ENCODE measurements around the gene NT5C3B. TPM values are rescaled to one million over a fixed set of nuclear protein-coding genes. Genes with fewer than 3 reads are reported as not detected.
A peak's percentile ranks its signal among the peaks of the same experiment; 100 is the strongest.

NT5C3B gene
- polyA plus RNA-seq, 3 donors, result 91.4 to 111 (median 91.7) TPM

DNA sequence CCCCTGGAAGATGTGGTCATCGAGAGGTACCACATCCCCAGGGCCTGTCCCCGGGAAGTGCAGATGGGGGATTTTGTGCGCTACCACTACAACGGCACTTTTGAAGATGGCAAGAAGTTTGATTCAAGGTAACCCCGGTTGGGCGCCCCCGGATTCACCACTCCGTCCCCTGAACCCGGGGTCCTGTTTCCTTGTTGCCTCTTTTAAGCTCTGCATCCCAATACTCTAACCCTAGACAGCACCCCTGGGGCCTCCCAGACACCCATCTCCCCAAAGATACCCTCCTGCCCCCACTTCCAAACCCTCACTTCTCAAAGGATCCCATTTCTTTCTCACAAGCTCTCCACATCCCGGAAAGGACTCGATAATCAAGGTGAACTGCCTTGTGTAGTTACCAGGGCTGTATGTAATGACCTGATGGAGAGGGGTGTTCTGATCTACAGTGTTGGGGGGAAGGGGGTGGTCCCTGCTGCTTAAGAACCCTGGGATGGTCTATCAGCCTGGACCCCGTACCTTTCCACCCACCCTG, 22.8 kb downstream of the NT5C3B start:
- DNase-seq, result no peak

DNA sequence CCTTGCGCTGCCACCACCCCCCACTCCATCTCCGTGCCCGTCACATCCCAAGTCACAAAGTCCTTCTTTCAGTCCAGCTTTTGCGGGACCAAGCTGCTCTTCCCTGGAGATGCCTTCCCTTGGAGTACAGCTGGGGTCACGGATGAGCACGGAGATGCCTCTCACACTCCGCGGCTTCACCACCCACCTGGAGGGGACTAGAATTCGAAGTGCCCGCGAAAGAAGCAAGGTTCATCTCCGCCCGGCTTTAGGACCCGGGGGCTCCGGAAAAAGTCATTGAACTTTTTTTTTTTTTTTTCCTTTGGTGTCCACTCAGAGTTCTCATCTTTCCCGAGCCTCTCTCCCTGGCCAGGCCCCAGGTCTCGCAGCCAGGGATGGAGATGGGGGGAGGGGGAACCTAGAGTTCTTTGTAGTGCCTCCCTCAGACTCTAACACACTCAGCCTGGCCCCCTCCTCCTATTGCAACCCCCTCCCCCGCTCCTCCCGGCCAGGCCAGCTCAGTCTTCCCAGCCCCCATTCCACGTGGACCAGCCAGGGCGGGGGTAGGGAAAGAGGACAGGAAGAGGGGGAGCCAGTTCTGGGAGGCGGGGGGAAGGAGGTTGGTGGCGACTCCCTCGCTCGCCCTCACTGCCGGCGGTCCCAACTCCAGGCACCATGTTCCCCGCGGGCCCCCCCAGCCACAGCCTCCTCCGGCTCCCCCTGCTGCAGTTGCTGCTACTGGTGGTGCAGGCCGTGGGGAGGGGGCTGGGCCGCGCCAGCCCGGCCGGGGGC, 23.5 kb downstream of the NT5C3B start, which contains the start of gene FKBP10:
TSS of gene FKBP10 (plus strand) at position 624 of the 771 bp plus-strand sequence. CDS start at position 655, 31 bp downstream.
- DNase-seq, result peak; percentile 94

DNA sequence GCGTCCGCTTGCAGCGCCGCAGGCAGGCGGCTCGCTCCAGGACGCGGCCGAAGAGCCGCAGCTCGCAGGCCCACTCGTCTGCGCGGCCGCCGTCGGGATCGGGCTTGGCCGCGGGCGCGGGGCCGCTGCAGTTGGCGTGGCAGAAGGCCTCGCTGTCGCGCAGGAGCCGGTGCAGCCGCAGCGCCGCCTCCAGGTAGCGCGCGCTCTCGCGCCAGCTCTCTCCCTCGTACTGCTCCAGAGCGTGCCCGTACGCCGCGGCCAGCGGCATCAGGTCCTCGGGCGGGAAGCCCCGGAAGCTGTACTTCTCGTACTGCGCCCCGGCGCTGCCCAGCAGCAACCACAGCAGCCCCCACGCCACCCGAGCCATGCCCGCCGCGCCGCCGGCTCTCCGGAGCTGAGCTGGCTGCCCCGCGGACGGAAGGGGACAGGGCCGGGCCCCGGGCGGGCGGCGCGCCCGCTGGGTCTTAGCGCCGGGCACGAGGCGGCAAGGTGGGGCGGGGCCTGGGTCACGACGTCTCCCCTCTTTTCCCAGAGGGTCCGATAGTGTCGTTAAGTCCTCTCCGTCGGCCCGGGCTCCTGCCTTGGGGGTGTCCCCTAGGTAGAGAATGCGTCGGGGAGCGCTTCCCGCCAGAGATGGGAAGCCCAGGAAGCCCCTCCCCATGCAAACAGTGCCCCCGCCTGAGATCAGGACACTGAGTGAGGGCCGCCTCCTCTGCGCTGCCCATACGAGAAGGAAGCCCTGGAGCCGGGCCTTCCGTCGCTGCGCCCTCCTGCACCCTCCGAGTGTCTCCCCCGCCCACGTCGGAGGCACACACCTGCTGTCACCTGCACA, 24.3 kb downstream of the NT5C3B start, which contains the start of gene P3H4:
TSS of gene P3H4 (minus strand) at position 401 of the 832 bp plus-strand sequence. CDS start at position 367, 34 bp downstream.
- DNase-seq, result peak; percentile 85

DNA sequence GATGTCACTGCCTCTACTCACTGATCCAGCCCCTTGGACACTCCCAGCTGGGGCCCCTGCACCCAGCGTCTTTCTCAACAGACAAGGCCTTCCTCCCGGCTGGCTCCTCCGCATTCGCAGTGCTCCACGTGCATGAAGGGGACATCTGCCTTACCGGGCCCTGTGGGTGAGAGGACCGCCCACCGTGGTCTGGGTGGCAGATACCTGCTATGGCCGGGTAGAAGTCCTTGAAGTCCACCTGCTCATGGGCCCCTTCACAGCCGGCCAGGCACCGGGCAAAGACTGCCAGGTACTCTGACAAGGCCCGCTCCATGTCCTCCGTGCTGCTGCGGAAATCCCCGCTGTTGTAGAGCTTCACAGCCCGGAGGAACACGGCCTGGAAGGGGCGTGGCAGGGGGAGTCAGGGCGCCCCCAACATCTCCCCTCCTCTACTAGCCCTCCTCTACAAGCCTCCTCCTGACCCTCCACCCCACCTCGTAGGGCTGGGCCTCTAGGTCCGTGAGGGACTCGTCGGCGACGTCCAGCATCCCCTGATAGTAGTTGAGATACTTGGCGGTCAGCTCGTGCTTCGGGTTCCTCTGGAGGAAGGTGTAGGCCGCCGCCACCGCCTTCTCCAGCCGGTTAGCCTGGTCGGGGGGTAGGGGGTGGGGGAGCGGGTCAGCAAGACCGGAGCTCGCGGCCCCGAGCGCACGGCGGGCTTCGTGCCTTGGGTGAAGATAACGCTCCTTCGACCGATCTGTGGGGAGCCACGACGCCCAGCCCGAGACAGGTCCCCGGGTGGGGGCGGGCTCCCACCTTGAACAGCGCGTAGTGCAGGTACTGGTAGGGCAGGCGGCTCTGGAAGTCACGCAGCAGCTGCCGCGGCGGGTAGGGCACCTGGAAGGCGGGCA, 25.1 kb downstream of the NT5C3B start:
- DNase-seq, result no peak

DNA sequence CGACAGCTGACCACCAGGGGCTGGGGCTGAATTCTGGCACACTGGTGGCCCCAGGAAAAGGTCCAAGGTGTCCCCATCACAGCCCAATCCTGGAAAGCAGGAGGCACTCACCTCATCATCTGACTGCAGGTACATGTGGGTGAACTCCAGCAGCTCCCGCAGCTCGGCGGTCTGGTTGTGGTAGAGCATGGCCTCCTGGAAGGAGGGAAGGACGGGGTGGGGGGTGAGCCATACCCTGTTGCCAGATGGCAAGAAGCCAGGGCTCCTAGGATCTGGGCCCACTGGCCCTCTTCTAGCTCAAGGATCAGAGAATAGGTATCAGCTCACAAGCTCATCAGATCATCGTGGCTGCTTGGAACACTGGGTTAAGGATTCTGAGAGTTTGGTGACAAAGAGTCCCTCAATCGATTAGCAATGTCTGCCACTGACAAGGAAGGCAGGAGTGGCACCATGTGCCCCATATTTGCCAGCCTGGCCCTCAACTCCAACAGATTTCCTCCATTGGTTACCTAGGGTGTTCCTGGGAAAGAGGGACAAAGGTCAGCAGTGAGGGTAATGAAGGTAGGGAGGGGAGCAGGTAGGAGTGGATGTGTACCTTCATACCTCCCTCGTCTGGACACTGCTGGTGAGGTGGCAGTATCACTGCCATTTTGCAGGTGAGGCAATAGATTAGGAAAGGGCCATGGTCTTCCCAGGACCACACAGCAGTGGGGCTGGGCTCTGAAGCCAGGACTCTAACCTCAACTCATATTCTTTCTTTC, 29.2 kb downstream of the NT5C3B start:
- DNase-seq, result no peak

DNA sequence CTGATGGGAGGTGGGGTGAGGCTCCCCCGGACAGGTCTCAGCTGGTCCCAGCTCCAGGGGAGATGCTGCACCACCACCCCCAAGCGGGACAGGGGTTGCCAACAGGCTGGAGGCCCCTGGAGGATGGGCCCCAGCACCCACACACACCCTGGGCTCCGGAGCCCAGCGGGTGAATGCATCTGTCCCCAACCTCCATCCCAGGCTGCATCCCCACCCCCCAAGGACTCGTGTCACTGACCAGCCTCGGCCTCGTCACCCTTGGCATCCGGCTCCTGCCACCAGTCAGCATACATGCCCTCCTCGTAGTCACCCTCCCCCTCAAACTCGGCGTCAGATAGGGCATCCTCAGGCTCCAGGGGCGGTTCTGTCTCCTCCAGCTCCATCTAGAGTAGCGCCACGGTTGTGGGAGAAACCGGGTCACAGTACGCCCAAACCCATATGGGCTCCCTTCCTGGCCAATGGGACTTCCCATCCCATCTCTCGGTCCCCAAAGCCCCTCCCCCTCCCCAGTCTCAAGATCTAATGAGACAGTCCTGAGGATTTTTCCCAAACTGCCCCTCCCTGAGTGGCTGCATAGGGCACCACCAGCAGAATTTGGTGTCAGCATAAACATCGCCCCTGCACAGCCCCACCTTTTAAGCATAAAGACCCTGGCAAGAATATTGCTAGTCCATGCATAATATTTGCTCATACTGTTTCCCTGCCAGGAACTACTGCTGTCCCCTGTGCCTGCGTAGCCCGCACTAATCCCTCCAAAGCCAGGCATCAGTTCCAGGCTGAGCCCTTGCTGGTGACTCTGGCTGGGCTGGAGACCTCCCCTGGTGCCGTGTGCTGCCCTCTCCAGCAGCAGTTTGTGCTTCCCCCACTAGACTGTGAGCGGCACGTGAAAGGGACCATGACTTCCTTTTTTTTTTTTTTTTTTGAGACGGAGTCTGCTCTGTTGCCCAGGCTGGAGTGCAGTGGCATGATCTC, 32.7 kb downstream of the NT5C3B start:
- DNase-seq, result no peak

DNA sequence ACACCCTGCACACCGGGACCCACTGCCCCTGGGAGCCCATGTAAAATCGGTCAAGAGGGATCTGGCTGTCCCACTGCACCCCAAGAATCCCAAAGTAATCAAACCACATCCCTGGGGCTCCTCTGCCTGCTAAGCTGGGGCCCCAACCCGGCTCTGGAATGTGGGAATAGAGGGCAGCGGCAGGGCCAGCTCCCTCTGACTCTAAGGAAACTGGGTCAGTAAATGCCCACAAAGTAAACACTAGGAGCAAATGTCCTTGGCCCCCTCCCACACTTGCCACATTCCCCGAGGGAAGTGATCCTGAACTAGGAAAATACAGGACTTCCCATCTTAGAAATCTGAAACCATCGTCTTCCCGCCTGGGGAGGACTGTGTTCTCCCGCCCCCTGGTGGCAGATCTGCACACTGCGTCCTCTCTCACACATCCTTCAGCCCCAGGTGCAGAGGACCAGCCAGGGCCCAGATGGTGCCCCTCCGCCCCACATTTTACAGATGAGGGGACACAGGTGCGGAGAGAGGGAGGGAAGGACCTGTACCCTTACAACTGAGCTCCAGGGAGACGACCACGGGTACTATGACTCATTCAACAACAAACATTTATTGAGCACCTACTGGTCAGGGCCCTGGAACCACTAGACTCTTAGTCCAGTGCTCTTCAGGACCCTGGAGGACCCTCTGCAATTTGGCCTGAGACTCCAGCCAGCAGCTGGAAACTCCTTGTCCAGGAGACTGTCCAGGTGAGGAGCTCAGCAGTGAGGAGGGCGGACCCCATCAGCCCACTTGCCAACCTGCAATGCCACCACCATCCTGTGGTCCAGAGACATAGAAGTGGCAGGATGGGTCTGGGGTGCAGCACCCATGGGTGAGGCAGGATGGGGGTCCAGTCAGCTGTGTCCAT, 34.4 kb downstream of the NT5C3B start:
- DNase-seq, result peak; percentile 95

DNA sequence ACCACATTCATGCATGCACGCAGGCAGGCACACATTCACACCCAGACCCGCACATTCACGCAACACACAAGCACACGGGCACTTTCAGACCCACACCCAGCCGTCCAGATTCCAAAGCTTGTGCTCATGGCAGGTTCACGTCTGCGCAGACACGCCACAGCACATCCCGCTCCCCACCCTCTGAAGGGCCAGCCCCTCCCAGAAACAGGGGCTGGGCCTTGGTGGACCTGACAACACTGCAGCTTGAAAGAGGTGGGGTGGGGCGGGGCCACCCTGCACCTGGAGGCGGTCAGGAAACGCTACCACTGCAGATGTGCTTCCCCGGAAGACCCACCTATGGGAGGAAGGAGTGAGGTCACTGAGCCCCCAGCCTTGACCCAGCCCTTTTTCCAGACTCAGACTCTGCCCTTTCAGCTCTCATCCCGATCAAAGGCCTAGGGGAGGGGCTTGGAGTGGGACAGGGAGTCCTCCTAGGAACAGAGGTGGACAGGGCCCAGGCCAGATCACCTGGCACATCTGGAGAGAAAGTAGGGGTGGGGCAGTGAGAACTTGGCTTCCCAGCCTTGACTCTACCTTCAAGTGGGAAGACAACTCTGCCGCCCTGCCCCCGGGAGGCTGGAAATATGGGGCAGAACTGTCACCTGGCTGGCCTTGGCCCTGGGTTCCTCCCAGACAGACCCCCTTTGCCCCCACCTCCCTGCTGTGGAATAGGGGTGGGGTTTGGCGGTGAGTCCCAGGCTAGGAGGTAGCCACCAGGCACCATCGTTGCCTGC, 35.2 kb downstream of the NT5C3B start:
- peak; percentile 72 for DNase-seq

DNA sequence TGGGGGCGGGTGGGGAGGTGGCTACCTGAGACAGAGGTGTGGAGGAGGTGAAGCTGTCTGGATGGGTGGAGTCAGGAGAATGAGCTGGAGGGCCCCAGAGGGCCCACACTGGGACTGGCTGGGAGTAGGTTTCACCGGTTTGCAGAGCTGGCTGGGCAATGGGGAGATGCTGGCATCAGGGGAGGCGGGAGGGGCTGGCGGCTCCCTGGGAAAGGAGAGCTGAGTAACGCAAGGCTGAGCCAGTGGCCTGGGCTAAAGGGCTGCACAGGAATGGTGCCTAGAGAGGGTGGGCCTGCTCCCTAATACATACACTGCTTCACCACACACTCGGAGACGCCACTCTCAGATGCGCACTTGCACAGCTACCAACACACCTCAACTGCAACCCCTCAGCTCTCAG, 36.7 kb downstream of the NT5C3B start:
- DNase-seq, result no peak

DNA sequence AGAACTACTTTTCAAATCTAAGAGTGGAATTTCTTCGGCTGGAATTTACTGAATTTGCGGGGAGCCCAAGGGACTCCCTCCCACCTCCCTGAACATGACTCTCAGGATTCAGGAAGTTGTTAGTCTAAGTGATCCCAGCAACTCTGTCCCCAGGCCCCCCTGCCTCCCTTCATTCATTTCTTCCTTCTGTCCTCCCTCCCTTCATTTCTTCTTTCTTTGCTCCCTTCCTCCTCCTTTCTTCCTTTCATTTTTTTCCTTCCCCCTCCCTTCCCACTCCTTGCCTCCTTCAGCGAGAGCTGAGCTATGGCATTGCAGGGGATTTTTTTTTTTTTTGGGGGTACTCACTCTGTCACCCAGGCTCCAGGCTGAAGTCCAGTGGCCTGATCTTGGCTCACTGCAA, 38.7 kb downstream of the NT5C3B start:
- DNase-seq, result no peak

DNA sequence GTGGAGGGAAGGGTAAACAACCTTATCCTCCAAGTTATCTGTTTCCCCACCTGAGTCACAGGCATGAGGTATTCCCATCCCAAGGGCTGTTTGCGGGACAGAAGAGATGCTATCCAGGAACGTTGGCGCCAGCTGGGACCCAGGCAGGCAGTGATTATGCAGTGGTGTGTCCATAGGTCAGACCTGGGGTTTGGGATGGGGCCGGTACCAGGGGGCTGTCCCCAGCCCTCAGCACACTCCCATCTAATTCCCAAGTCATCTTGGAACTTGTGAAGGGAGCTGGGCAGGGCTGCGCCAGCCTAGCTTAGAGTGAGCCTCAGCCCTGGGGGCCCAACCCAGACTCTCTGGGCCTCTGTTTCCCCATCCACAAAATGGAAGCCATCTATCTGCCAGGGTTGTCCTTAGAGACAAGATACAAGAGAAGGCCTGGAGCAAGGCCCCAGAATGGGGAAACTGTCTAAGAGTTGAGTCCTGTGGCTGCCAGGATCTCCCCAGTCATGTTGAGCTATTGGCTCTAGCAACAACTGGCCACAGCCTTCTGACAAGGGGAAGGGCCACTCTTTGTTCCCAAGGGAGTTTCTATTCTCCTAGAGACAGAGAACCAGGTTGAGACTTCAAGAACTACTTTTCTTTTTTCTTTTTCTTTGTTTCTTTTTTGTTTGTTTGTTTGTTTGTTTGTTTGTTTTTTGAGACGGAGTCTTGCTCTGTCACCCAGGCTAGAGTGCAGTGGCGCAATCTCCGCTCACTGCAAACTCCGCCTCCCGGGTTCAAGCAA, 39.7 kb downstream of the NT5C3B start:
- DNase-seq, result no peak

DNA sequence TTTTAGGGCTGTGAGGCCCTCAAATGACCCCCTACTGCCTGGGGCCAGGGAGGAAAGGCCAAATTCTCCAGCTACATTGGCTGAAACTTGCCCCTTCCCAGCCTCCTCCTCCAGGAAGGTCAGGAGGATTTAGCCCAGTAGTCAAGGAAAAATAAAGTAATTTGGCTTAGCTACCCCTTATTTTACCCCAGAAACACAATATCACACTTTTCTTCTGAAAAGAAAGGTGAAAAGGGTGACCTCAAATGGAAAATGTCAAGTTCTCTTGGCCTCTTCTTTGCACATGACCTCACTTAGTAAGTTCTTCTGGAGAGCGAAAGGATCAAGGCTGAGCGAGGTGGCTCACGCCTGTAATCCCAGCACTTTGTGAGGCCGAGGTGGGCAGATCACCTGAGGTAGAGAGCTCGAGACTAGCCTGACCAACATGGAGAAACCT, 41.5 kb downstream of the NT5C3B start:
- DNase-seq, result no peak

DNA sequence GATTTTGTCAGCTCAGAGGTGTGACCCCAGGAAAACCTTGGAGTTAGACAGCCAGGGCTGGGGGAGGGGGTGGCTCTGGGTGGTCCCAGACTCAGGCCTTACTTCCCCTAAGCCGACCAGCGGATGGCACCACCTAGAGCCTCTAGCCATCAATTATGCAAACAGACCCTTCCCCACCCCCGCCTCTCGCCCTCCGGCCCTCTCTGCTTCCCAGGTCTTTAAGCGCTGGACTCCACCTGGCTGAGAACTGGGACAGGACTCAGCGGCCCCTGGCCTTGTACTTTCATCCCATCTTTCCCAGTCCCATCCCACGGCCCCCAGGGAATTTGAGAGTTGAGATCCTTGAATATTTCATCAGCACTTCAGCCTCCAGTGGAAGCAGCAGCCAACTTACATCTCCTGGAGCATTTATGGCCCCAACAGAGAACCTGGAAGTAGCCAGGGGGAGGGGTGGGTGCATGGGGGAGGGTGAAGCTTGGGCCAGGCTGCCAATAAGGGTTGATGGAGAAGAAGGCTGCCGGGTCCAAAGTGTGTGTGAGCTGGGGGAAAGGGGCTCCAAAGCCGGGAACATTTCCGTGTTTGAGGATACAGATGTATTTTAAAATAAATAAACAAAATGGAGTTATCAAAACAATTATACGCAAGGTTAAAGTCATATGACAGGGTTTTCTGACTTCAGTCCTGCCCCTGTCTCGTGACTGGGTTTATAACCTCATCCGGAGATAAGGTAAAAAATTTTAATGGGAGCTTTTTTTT, 42.1 kb downstream of the NT5C3B start:
- DNase-seq, result peak; percentile 38

DNA sequence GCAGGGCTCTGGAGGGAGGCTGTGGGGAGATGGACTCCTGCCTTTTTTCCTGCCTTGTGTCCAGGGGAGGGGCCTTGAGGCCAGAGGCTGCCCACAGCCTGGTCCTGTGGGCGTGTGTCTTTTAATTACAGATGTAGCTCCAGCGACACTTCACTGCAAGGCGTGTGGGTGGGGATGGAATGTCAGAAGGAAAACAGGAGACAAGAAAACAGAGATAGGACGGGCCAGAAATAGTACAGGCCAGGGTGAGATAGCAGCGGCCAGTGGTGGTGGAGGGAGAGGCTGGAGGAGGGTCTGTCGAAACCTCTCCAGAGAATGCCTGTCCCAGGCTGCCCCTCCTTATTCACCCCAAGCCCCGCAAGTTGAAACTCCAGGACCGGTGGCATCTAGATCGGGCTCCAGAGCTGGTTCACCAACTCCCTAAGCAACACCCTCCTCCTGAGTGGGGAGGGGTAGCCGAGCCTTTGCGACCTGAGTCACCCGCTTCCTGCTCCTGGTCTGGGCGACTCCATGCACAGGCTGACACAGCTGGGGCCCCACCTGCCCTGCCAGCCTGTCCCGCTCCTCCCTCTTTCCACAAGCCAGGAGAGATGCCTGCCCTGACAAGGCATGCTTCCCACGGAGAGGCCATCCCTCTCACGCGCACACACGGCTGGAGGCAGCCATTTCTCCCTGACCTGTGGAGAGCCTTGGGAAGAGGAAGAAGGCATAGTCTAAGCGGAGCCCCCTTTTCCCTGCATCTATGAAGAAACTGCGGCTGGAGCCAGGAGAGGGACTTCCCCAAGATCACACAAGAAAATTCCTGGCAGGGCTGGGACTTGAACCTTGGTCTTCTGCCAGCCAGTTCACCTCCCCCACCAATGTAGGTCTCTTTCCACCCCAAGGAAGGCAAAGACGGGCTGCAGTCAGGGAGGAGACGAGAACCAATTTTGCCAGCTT, 42.9 kb downstream of the NT5C3B start:
- DNase-seq, result peak; percentile 64

DNA sequence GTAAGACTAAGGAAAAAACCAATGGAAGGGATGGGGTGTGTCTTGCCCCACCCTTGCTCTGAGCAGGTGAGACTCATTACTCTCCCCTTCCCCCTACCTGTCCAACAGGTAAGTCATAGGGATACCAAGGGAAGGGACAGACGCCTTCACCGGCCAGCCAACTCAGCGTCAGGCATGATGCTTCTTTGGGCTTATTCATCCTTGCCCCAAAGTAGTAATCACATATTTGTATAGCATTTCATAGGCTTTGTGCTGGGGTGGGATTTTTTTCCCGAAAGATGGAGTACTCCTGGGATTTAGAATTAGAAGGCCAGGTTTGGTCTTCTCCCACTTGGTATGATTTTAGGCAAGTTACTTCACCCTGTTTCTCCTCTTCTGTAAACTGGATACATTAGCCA, 49.0 kb downstream of the NT5C3B start:
- DNase-seq, result no peak
